Hepatocyte (in vitro differentiated cells): ENCODE measurements around the gene PSMD7. TPM values are rescaled to one million over a fixed set of nuclear protein-coding genes. Genes with fewer than 3 reads are reported as not detected.

ENCODE experiments used
- DNase-seq: peaks from one replicate; pipeline ENCODE4 v3.0.0-alpha.2; 2016; ENCODE audit warnings: low spot score
- H2AFZ ChIP-seq: fragments of 200-600 bp; sonication (generic); 2 replicates; pipeline ENCODE4 v1.6.0; 2016; ENCODE audit warnings: antibody characterized with exemption, mild to moderate bottlenecking
- H3K27ac ChIP-seq: fragments of 200-600 bp; sonication (generic); 2 replicates; pipeline ENCODE4 v1.5.1; 2016; ENCODE audit warnings: mild to moderate bottlenecking
- H3K27me3 ChIP-seq: fragments of 200-600 bp; sonication (generic); 2 replicates; pipeline ENCODE4 v1.6.1; 2016
- H3K36me3 ChIP-seq: fragments of 200-600 bp; sonication (generic); replicated peaks from 2 replicates; pipeline ENCODE4 v1.5.1; 2016; ENCODE audit warnings: low read depth; ENCODE audit not compliant: insufficient read depth
- H3K4me1 ChIP-seq: fragments of 200-600 bp; sonication (generic); 2 replicates; pipeline ENCODE4 v1.5.1; 2016; ENCODE audit warnings: mild to moderate bottlenecking, moderate library complexity; ENCODE audit not compliant: insufficient read depth
- H3K4me2 ChIP-seq: fragments of 200-600 bp; sonication (generic); 2 replicates; pipeline ENCODE4 v1.6.0; 2016
- H3K4me3 ChIP-seq: fragments of 200-600 bp; sonication (generic); 2 replicates; pipeline ENCODE4 v1.5.1; 2016; ENCODE audit warnings: mild to moderate bottlenecking
- H3K79me2 ChIP-seq: fragments of 200-600 bp; sonication (generic); 2 replicates; pipeline ENCODE4 v1.6.0; 2017; ENCODE audit warnings: mild to moderate bottlenecking
- H3K9me2 ChIP-seq: fragments of 200-600 bp; sonication (generic); replicated peaks from 2 replicates; pipeline ENCODE4 v1.6.0; 2017; ENCODE audit warnings: mild to moderate bottlenecking; ENCODE audit not compliant: insufficient read depth
- H3K9me3 ChIP-seq: fragments of 200-600 bp; sonication (generic); 2 replicates; pipeline ENCODE4 v1.5.1; 2016; ENCODE audit warnings: low read depth, mild to moderate bottlenecking
- H4K20me1 ChIP-seq: fragments of 200-600 bp; sonication (generic); 2 replicates; pipeline ENCODE4 v1.6.0; 2016; ENCODE audit warnings: mild to moderate bottlenecking; ENCODE audit not compliant: insufficient read depth, poor library complexity, severe bottlenecking
- CTCF ChIP-seq: fragments of 200-600 bp; sonication (generic); IDR thresholded peaks from 2 replicates; pipeline ENCODE4 v1.5.1; 2016; ENCODE audit warnings: antibody characterized with exemption, mild to moderate bottlenecking; ENCODE audit not compliant: poor library complexity
- EZH2 ChIP-seq: fragments of 200-600 bp; sonication (generic); IDR thresholded peaks from 2 replicates; pipeline ENCODE4 v1.6.1; 2016; ENCODE audit warnings: antibody characterized with exemption, mild to moderate bottlenecking, borderline replicate concordance
- EZH2phosphoT487 ChIP-seq: fragments of 200-600 bp; sonication (generic); IDR thresholded peaks from one replicate; pipeline ENCODE4 v1.6.1; 2018; ENCODE audit warnings: antibody characterized with exemption, mild to moderate bottlenecking, low read depth, moderate library complexity; ENCODE audit not compliant: unreplicated experiment, severe bottlenecking
- WGBS: methylation state at CpG from one replicate; pipeline ENCODE4 v1.1.6; 2016; ENCODE audit warnings: low lambda C conversion rate; ENCODE audit errors: missing lambda C conversion rate; 5-methylcytosine and 5-hydroxymethylcytosine counted together
- polyA plus RNA-seq: library from polyadenylated mRNA; unstranded; fragments of >200 nt; fragmentation: Nextera tagmentation; extraction: Ambion mirVana; gene quantifications from 2 replicates; pipeline ENCODE4 v1.2.1, GENCODE V29; 2016
- total RNA-seq: library from RNA; depleted of rRNA; stranded (reverse); fragments of >200 nt; gene quantifications from 2 replicates; pipeline ENCODE4 v1.2.3, GENCODE V29; 2014

PSMD7 gene
- total and polyA plus RNA-seq, 2 experiments from 2014 or later, result 98.2 to 134 TPM

GRCh38 chr16:74280448-74280847, 16.2 kb upstream of the PSMD7 start:
- no peaks in the 10 kb centered on the region for H3K9me2 ChIP-seq
- H3K36me3 ChIP-seq, result no peaks in the 10 kb centered on the region
- TF ChIP-seq EZH2phosphoT487 (no peak), EZH2 (no peak), CTCF (no peak)
- H4K20me1 ChIP-seq, result no peaks in the 10 kb centered on the region
- no peak for DNase-seq
- no peaks in the 10 kb centered on the region for H3K79me2 ChIP-seq
- no peaks in the 10 kb centered on the region for H3K27me3 ChIP-seq
- H3K4me1 ChIP-seq, result no peaks in the 10 kb centered on the region
- WGBS, result 74% methylated on average over 5 of the region's 5 CpGs
- H3K4me3 ChIP-seq, result no peak overlapping the region
- H3K9me3 ChIP-seq, result no peaks in the 10 kb centered on the region
- H3K4me2 ChIP-seq, result no peak overlapping the region
- no peak overlapping the region for H3K27ac ChIP-seq
- H2AFZ ChIP-seq, result no peak overlapping the region

DNA sequence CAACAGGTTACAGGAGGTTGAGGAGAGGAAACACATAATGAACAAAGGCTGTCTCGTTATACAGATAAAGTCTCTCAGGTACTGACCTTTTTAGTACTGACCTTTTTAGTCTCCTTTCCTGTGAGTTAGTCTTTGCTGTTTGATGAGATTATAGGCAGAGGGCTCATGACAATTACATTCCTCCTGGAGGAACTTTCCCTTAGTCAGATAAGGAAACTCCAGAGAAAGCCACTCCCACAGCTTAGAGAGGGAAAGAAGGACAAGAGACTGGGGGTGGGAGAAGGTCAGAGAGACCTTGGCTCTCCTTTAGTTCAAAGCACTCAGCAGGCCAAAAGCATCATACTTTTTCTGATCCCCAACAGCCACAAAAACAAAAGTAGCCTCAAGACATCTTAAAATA, 15.3 kb upstream of the PSMD7 start:
- 21% methylated on average over 1 of the region's 1 CpG for WGBS
- Histone ChIP-seq H3K4me3 (no peak overlapping the region), H3K9me2 (no peaks in the 10 kb centered on the region), H3K79me2 (no peaks in the 10 kb centered on the region), H3K27ac (no peak overlapping the region), H4K20me1 (no peaks in the 10 kb centered on the region), H3K27me3 (no peaks in the 10 kb centered on the region), H3K4me2 (no peak overlapping the region), H3K36me3 (no peaks in the 10 kb centered on the region), H3K4me1 (no peaks in the 10 kb centered on the region), H2AFZ (no peak overlapping the region), H3K9me3 (no peaks in the 10 kb centered on the region)
- TF ChIP-seq EZH2 (no peak), EZH2phosphoT487 (no peak), CTCF (no peak)
- DNase-seq, result peak; percentile 38

GRCh38 chr16:74283716-74284115, 12.9 kb upstream of the PSMD7 start:
- Histone ChIP-seq H3K27ac (no peak overlapping the region), H3K27me3 (no peaks in the 10 kb centered on the region), H4K20me1 (no peaks in the 10 kb centered on the region), H3K79me2 (no peaks in the 10 kb centered on the region), H3K4me1 (no peaks in the 10 kb centered on the region), H3K4me2 (no peak overlapping the region), H3K9me2 (no peaks in the 10 kb centered on the region), H2AFZ (no peak overlapping the region), H3K36me3 (no peaks in the 10 kb centered on the region), H3K4me3 (no peak overlapping the region), H3K9me3 (no peaks in the 10 kb centered on the region)
- DNase-seq, result no peak
- WGBS, result 91% methylated on average over 4 of the region's 4 CpGs
- TF ChIP-seq CTCF (no peak), EZH2 (no peak), EZH2phosphoT487 (no peak)

GRCh38 chr16:74288065-74288464, 8.5 kb upstream of the PSMD7 start:
- Histone ChIP-seq H4K20me1 (no peaks in the 10 kb centered on the region), H3K9me2 (no peaks in the 10 kb centered on the region), H3K79me2 (no peaks in the 10 kb centered on the region), H3K9me3 (no peaks in the 10 kb centered on the region), H3K36me3 (no peaks in the 10 kb centered on the region), H3K27ac (no peak overlapping the region), H3K4me1 (no peaks in the 10 kb centered on the region), H2AFZ (no peak overlapping the region), H3K4me3 (no peak overlapping the region), H3K4me2 (no peak overlapping the region), H3K27me3 (no peaks in the 10 kb centered on the region)
- no peak for DNase-seq
- TF ChIP-seq EZH2 (no peak), CTCF (no peak), EZH2phosphoT487 (no peak)
- 93% methylated on average over 7 of the region's 7 CpGs for WGBS
